ENCODE data around the gene DEPP1.

The DEPP1 gene

DNA sequence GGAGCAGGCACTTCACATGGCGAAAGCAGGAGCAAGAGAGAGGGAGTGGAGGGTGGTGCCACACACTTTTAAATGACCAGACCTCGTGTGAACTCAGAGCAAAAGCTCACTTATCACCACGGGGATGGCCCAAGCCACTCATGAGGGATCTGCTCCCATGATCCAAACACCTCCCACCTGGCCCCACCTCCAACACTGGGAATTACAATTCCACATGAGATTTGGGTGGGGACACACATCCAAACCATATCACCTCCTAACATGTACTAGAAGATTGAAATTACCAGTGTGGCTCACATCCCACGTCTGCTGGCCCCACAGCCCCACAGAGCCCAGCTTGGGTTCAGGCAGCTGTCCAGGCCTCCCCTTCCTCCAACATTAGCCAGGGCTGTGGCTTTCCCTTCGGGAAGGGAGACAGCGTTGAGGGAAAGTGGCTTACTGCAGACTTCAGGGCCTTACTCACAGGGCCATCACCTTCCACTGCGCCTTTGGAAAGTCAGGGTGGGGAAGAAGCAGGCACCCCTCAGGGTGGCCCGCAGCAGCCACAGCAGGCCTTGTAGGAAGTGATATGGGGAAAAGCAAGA, 7.7 kb downstream of the DEPP1 start:
- DNase-seq (ENCODE audit: low read depth in 2 of 2): no peak
- no peak overlapping the region for H3K4me3 ChIP-seq (replicated peaks in 1 of 2; ENCODE audit: low read depth in 2 of 2, low read length in 2 of 2)
- TF ChIP-seq, protein P1, sequence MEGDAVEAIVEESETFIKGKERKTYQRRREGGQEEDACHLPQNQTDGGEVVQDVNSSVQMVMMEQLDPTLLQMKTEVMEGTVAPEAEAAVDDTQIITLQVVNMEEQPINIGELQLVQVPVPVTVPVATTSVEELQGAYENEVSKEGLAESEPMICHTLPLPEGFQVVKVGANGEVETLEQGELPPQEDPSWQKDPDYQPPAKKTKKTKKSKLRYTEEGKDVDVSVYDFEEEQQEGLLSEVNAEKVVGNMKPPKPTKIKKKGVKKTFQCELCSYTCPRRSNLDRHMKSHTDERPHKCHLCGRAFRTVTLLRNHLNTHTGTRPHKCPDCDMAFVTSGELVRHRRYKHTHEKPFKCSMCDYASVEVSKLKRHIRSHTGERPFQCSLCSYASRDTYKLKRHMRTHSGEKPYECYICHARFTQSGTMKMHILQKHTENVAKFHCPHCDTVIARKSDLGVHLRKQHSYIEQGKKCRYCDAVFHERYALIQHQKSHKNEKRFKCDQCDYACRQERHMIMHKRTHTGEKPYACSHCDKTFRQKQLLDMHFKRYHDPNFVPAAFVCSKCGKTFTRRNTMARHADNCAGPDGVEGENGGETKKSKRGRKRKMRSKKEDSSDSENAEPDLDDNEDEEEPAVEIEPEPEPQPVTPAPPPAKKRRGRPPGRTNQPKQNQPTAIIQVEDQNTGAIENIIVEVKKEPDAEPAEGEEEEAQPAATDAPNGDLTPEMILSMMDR (IDR thresholded peaks at IDR 0.05; ENCODE audit: low read depth, low read length): no peak

- DNase-seq (ENCODE audit: low read depth in 2 of 2): no peak
Observed at GRCh38 chr10:44969854-44970253, 8.8 kb downstream of the DEPP1 start.

DNA sequence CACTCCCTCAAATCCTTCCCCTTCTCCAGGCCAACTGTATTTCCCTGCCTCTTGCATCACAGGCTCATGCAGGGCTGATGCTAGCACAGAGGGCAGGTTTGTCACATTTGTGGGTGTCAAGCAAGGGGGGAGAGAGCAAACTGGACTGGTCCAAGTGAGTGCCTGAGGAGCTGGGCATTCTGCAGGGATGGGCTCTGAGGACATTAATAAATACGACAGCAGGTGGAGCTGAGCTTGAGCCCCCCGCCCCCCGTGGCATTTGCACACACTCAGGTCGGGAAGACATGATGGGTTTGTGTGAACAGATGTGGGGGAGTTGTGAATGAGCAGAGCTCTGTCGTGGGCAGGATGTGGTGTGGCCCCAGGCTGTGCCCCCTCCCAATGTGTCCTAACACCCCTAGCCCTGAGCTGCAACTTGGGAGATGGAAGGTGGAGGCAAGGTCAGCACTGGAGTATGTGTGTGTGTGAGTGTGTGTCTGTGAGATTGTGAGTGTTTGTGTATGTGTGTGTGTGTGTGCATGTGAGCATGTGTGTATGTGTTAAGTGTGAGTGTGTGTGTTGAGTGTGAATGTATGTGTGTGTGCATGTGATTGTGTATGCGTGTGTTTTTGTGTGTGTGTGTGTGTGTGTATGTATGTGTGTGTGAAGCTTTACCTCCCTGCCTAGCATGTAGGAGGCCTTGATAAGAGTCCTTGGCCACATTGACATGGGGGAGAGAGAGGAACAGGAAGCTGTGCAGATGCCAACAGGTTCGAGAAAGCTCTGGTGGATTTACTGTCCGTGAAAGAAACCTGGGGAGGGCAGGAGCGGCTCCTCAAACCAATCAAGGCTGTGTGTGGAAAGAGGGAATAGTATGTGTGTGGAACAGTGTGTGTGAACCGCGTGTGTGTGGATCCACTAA, 9.9 kb downstream of the DEPP1 start:
- TF ChIP-seq, protein P1 (IDR thresholded peaks at IDR 0.05; ENCODE audit: low read depth, low read length): no peak
- H3K4me3 ChIP-seq (replicated peaks in 1 of 2; ENCODE audit: low read depth in 2 of 2, low read length in 2 of 2): no peak overlapping the region
- no peak for DNase-seq (ENCODE audit: low read depth in 2 of 2)

More at GRCh38 chr10:44969854-44970253, 8.8 kb downstream of the DEPP1 start:
- no peak overlapping the region for H3K4me3 ChIP-seq (replicated peaks in 1 of 2; ENCODE audit: low read depth in 2 of 2, low read length in 2 of 2)
- TF ChIP-seq, protein P1 (IDR thresholded peaks at IDR 0.05; ENCODE audit: low read depth, low read length): no peak

GRCh38 chr10:44968091-44968490, 10.5 kb downstream of the DEPP1 start:
- TF ChIP-seq, protein P1 (IDR thresholded peaks at IDR 0.05; ENCODE audit: low read depth, low read length): no peak
- no peak overlapping the region for H3K4me3 ChIP-seq (replicated peaks in 1 of 2; ENCODE audit: low read depth in 2 of 2, low read length in 2 of 2)
- peak; percentile 66 to 78 for DNase-seq (ENCODE audit: low read depth in 2 of 2)

DNA sequence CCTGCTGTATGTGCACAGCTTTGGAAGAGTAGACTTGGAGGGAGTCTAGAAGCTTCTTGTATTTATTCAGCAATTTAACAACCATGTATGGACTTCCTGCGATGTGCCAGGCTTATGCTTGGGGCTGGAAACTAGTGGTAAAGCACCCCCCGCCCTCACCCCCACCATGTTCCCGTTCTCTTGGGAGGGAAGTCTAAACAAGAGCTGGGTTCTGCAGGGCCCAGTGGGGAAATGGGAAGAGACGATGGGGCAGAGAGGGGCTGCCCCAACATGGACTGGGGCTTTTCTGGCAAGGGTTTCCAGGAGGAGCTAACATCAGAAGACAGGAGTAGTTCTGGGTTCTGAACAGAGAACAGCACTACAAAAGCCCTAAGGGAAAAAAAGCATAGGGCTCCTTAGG, 11.0 kb downstream of the DEPP1 start:
- no peak for DNase-seq (ENCODE audit: low read depth in 2 of 2)
- TF ChIP-seq, protein P1 (IDR thresholded peaks at IDR 0.05; ENCODE audit: low read depth, low read length): no peak
- no peak overlapping the region for H3K4me3 ChIP-seq (replicated peaks in 1 of 2; ENCODE audit: low read depth in 2 of 2, low read length in 2 of 2)

GRCh38 chr10:44966816-44967509, 11.6 kb downstream of the DEPP1 start:
- H3K4me3 ChIP-seq (replicated peaks in 1 of 2; ENCODE audit: low read depth in 2 of 2, low read length in 2 of 2): no peak overlapping the region
- TF ChIP-seq, protein P1 (IDR thresholded peaks at IDR 0.05; ENCODE audit: low read depth, low read length): peak; percentile 23
- no peak for DNase-seq (ENCODE audit: low read depth in 2 of 2)

All from cardiac fibroblast (primary cell).